ENCODE data around the gene DCC.

- no peak for TF ChIP-seq CTCF (IDR thresholded peaks at IDR 0.05)
- no peak for TF ChIP-seq POLR2A (IDR thresholded peaks at IDR 0.05)
Observed at GRCh38 chr18:52427521-52428175, 87.7 kb downstream of the DCC start.
